CD4-positive, alpha-beta T cell (primary cell): ENCODE data around the gene TTLL6. TPM values are rescaled to one million over a fixed set of nuclear protein-coding genes. Genes with fewer than 3 reads are reported as not detected.

Experiments used
- ATAC-seq: fragments of 200-7000 bp; cut with Tn5 transposase; one replicate; pipeline ENCODE4 v1.10.0; 2022; ENCODE audit warnings: mild to moderate bottlenecking; ENCODE audit not compliant: poor library complexity
- CTCF ChIA-PET: fragments of 350-600 bp; sonication (Branson Sonifier 250); formaldehyde crosslinking; loops from one replicate; lab custom pipeline; 2021; ENCODE audit warnings: antibody characterized with exemption, inconsistent platforms; lab: Charles Lee
- POLR2A ChIA-PET: fragments of 350-600 bp; sonication (Branson Sonifier 250); formaldehyde crosslinking; loops from one replicate; lab custom pipeline; 2021; ENCODE audit warnings: antibody characterized with exemption, inconsistent platforms; lab: Charles Lee
- DNase-seq, 14 experiments: peaks; one replicate each; pipeline ENCODE4 v3.0.0-alpha.2; 2013 to 2020; ENCODE audit warnings: mixed read lengths in 2 of 14
- H3K27ac ChIP-seq, 2 donors: one replicate each; pipeline versions ENCODE4 v1.5.1 to v1.7.0; 2013; ENCODE audit warnings: low read length in 2 of 2, low read depth in 1 of 2, mild to moderate bottlenecking in 1 of 2
- H3K27me3 ChIP-seq, 2 experiments: 1 replicate in 1 of 2; 2 replicates in 1 of 2; pipeline versions ENCODE4 v1.6.1 to v1.7.0; 2013; ENCODE audit warnings: low read length in 2 of 2, control low read depth in 1 of 2, mild to moderate bottlenecking in 1 of 2, moderate library complexity in 1 of 2; ENCODE audit not compliant: insufficient read depth in 2 of 2, control insufficient read depth in 1 of 2
- H3K36me3 ChIP-seq: one replicate; pipeline ENCODE4 v1.6.1; 2013; ENCODE audit warnings: low read length, control low read depth; ENCODE audit not compliant: insufficient read depth
- H3K4me1 ChIP-seq: one replicate; pipeline ENCODE4 v1.6.1; 2013; ENCODE audit warnings: low read length, control low read depth; ENCODE audit not compliant: insufficient read depth
- H3K4me3 ChIP-seq: one replicate; pipeline ENCODE4 v1.5.1; 2013; ENCODE audit warnings: mild to moderate bottlenecking, low read length, moderate library complexity
- H3K9me3 ChIP-seq, 2 experiments: 1 replicate in 1 of 2; 2 replicates in 1 of 2; pipeline versions ENCODE4 v1.6.1 to v1.7.0; 2013; ENCODE audit warnings: low read length in 2 of 2, mild to moderate bottlenecking in 2 of 2, control low read depth in 1 of 2, moderate library complexity in 1 of 2; ENCODE audit not compliant: control insufficient read depth in 1 of 2, insufficient read depth in 1 of 2
- H3K27ac Mint-ChIP-seq: one replicate; pipeline ENCODE4 v1.8.0; 2020; ENCODE audit warnings: mixed read lengths
- H3K27me3 Mint-ChIP-seq: one replicate; pipeline ENCODE4 v1.8.0; 2021; ENCODE audit warnings: mixed read lengths
- H3K36me3 Mint-ChIP-seq: one replicate; pipeline ENCODE4 v1.8.0; 2021; ENCODE audit warnings: low read depth, mixed read lengths
- H3K4me1 Mint-ChIP-seq: one replicate; pipeline ENCODE4 v1.8.0; 2021; ENCODE audit warnings: low read depth, mixed read lengths
- H3K4me3 Mint-ChIP-seq: one replicate; pipeline ENCODE4 v1.8.0; 2020; ENCODE audit warnings: mild to moderate bottlenecking, mixed read lengths
- H3K9me3 Mint-ChIP-seq: one replicate; pipeline ENCODE4 v1.8.0; 2020; ENCODE audit warnings: mixed read lengths
- intact Hi-C, 2 experiments: fragments of 100-400 bp; cut with DNase I in 1 of 2; cut with micrococcal nuclease in 1 of 2; formaldehyde crosslinking; loops; one replicate each; pipeline versions ENCODE4 v1.15.1 to v1.9.0; 2023 to 2025; cut with DNase I, micrococcal nuclease
- total RNA-seq, 174 experiments: library from RNA in 2 of 174; stranded (reverse) in 2 of 174; gene quantifications; one replicate each; pipeline ENCODE4 v1.2.3 and lab custom pipeline; 2021 to 2026
- TF ChIP-seq, protein P1 (sequence below): fragments of 200-600 bp; IDR thresholded peaks from one replicate; pipeline ENCODE4 v1.8.0; 2022; ENCODE audit warnings: antibody characterized with exemption, mild to moderate bottlenecking

TTLL6 gene
- total RNA-seq, 2 experiments from 2014 or later, result not detected

DNA sequence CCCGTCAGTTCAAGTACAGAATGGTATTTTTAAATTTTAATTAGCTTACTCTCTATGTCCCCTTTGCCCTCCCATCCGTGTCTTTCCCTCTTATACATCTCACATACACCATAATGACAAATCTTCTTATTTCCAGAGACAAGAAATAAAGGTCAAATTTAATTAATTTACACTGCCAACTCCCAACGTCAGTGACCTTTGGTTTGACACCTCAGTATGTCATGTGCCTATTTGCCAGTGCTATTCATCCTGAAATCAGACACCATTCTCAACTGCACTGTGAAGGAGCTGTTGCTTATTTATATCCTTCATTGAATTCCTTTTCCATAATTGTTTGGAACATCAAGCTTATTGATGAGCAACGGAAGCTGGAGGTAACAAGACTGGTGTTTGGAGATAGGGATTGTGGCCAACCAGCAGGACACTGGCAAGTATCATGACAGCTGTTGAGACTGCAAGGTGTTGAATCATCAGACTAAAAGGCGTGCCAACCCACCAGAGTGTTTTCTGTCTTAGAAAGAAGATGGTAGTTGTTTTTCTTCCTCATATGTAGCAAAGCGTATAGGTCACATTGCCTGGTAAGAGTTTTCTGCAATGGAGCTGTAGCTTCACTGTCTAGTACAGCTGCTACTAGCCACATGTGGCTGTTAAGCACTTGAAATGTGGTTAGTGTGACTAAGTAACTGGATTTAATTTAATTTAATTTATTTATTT is 26.3 kb upstream of the TTLL6 start:
- ChIA-PET POLR2A (interaction anchor here (0.6 to 1.7 kb wide), 3 partner anchors 12 to 46 kb away, joined by 3 to 5 read pairs (median 3); no protein-coding TSS in a partner anchor), CTCF (no interaction called here)
- Histone ChIP-seq H3K27me3 (no peaks in the 10 kb centered on the region), H3K4me3 (no peak overlapping the region), H3K9me3 (no peaks in the 10 kb centered on the region), H3K36me3 (peaks cover 41% of the 10 kb centered on the region), H3K4me1 (peaks cover 31% of the 10 kb centered on the region), H3K27ac (no peak overlapping the region)
- peak overlapping the region; percentile 39 for H3K4me3 Mint-ChIP-seq
- H3K4me1 Mint-ChIP-seq, result peaks cover 37% of the 10 kb centered on the region
- H3K27ac Mint-ChIP-seq, result peak overlapping the region; percentile 91
- H3K9me3 Mint-ChIP-seq, result no peaks in the 10 kb centered on the region
- peaks cover 62% of the 10 kb centered on the region for H3K36me3 Mint-ChIP-seq
- TF ChIP-seq, protein P1, sequence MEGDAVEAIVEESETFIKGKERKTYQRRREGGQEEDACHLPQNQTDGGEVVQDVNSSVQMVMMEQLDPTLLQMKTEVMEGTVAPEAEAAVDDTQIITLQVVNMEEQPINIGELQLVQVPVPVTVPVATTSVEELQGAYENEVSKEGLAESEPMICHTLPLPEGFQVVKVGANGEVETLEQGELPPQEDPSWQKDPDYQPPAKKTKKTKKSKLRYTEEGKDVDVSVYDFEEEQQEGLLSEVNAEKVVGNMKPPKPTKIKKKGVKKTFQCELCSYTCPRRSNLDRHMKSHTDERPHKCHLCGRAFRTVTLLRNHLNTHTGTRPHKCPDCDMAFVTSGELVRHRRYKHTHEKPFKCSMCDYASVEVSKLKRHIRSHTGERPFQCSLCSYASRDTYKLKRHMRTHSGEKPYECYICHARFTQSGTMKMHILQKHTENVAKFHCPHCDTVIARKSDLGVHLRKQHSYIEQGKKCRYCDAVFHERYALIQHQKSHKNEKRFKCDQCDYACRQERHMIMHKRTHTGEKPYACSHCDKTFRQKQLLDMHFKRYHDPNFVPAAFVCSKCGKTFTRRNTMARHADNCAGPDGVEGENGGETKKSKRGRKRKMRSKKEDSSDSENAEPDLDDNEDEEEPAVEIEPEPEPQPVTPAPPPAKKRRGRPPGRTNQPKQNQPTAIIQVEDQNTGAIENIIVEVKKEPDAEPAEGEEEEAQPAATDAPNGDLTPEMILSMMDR, result no peak
- DNase-seq, result no peak
- H3K27me3 Mint-ChIP-seq, result no peaks in the 10 kb centered on the region
- no peak for ATAC-seq
- intact Hi-C loops, result no loop called here

DNA sequence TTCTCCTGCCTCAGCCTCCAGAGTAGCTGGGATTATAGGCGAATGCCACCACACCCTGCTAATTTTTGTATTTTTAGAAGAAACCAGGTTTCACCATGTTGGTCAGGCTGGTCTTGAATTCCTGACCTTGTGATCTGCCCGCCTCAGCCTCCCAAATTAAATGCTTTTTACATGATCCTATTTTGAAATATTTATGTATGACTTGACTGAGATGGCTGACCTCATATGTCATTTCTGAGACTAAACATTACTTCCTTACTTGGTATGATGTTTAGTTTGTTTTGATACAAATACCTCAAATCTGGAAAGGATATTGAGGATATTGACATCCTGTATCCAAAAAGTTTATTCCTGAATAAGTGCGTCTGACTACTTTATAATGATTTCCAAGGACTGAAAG is 25.7 kb upstream of the TTLL6 start:
- DNase-seq (no peak), ATAC-seq (no peak)
- Mint-ChIP-seq H3K27ac (peak overlapping the region; percentile 91), H3K4me1 (peaks cover 43% of the 10 kb centered on the region), H3K27me3 (no peaks in the 10 kb centered on the region), H3K9me3 (no peaks in the 10 kb centered on the region), H3K36me3 (peaks cover 56% of the 10 kb centered on the region), H3K4me3 (no peak overlapping the region)
- no peak overlapping the region for H3K27ac ChIP-seq
- ChIA-PET CTCF (interaction anchor here (2.5 kb wide), 1 partner anchor 36 kb away, joined by 13 read pairs; no protein-coding TSS in a partner anchor), POLR2A (interaction anchor here (0.6 to 1.7 kb wide), 3 partner anchors 11 to 47 kb away, joined by 3 to 5 read pairs (median 3); no protein-coding TSS in a partner anchor)
- H3K9me3 ChIP-seq, result no peaks in the 10 kb centered on the region
- H3K36me3 ChIP-seq, result peaks cover 36% of the 10 kb centered on the region
- TF ChIP-seq, protein P1, result no peak
- no peak overlapping the region for H3K4me3 ChIP-seq
- H3K4me1 ChIP-seq, result peaks cover 37% of the 10 kb centered on the region
- H3K27me3 ChIP-seq, result no peaks in the 10 kb centered on the region
- intact Hi-C loops, result no loop called here

DNA sequence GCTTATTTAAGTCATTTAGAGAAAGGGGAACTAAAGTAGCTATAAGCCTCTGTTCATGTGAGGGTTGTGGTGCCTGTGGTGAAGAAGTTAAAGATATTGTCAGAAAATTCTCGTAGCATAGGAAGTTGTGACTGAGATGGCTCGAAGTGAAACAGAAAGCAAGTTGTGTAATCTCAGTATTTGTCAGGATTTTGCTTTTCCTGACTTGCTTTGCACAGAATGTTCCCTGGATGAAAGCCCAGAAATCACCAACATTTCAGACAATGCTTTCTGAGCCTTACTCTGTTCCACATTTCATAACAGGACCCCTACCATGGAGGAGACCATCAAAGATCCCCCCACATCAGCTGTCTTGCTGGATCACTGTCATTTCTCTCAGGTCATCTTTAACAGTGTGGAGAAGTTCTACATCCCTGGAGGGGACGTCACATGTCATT is 24.4 kb upstream of the TTLL6 start:
- H3K4me1 Mint-ChIP-seq, result peaks cover 51% of the 10 kb centered on the region
- intact Hi-C loops, result loop anchor here (1.0 to 2.0 kb wide), 2 partner anchors 10 to 29 kb away; partner anchors contain the start of gene CALCOCO2 (in 1 of the 2)
- peaks cover 43% of the 10 kb centered on the region for H3K36me3 Mint-ChIP-seq
- peak; percentile 84 for ATAC-seq
- DNase-seq, result peak in 4 of 14 experiments; percentile 20 to 86 (median 72)
- H3K27ac ChIP-seq, result peak overlapping the region; percentile 44 to 80
- no peaks in the 10 kb centered on the region for H3K9me3 Mint-ChIP-seq
- peaks cover 27% of the 10 kb centered on the region for H3K36me3 ChIP-seq
- H3K27me3 Mint-ChIP-seq, result no peaks in the 10 kb centered on the region
- H3K4me3 ChIP-seq, result peak overlapping the region; percentile 46
- no peaks in the 10 kb centered on the region for H3K27me3 ChIP-seq
- no peaks in the 10 kb centered on the region for H3K9me3 ChIP-seq
- H3K27ac Mint-ChIP-seq, result peak overlapping the region; percentile 91
- CTCF ChIA-PET, result interaction anchor here (1.0 to 2.5 kb wide), 2 partner anchors 9 to 37 kb away, joined by 3 to 13 read pairs; no protein-coding TSS in a partner anchor
- H3K4me3 Mint-ChIP-seq, result peak overlapping the region; percentile 79
- TF ChIP-seq, protein P1, result no peak
- H3K4me1 ChIP-seq, result peaks cover 50% of the 10 kb centered on the region
- POLR2A ChIA-PET, result interaction anchor here (0.5 to 2.3 kb wide), 10 partner anchors 9 to 497 kb away, joined by 3 to 10 read pairs (median 3); partner anchors contain the start of genes ATP5MC1 and TTLL6
